GM23338 (cell line): ENCODE measurements around the gene LRBA. TPM values are rescaled to one million over a fixed set of nuclear protein-coding genes. Genes with fewer than 3 reads are reported as not detected.

Experiments
- ATAC-seq: fragments of 200-7000 bp; cut with Tn5 transposase; 3 replicates; pipeline ENCODE4 v1.9.1; 2020
- DNase-seq: peaks from one replicate; pipeline ENCODE4 v3.0.0-alpha.2; 2015; ENCODE audit warnings: low spot score
- H2AFZ ChIP-seq: fragments of 200-600 bp; sonication (generic); 2 replicates; pipeline ENCODE4 v1.8.0; 2016; ENCODE audit warnings: antibody characterized with exemption, mild to moderate bottlenecking, moderate library complexity
- H3F3A ChIP-seq: fragments of 200-600 bp; sonication (generic); replicated peaks from 2 replicates; pipeline ENCODE4 v1.8.0; 2017; ENCODE audit warnings: antibody characterized with exemption, mixed run types, low read depth
- H3K27ac ChIP-seq: fragments of 200-600 bp; sonication (generic); 2 replicates; pipeline ENCODE4 v1.6.1; 2016; ENCODE audit warnings: low read depth
- H3K27me3 ChIP-seq: fragments of 200-600 bp; sonication (generic); 2 replicates; pipeline ENCODE4 v1.8.0; 2016; ENCODE audit warnings: mild to moderate bottlenecking, mixed run types, moderate library complexity; ENCODE audit not compliant: insufficient read depth
- H3K36me3 ChIP-seq: fragments of 200-600 bp; sonication (generic); 2 replicates; pipeline ENCODE4 v1.8.0; 2016; ENCODE audit warnings: mild to moderate bottlenecking; ENCODE audit not compliant: insufficient read depth
- H3K4me1 ChIP-seq: fragments of 200-600 bp; sonication (generic); 2 replicates; pipeline ENCODE4 v1.8.0; 2016; ENCODE audit warnings: mild to moderate bottlenecking, moderate library complexity; ENCODE audit not compliant: insufficient read depth
- H3K4me2 ChIP-seq: fragments of 200-600 bp; sonication (generic); 2 replicates; pipeline ENCODE4 v1.7.1; 2017; ENCODE audit warnings: mixed run types
- H3K4me3 ChIP-seq: fragments of 200-600 bp; sonication (generic); 2 replicates; pipeline ENCODE4 v1.6.1; 2016; ENCODE audit warnings: mixed run types
- H3K79me2 ChIP-seq: fragments of 200-600 bp; sonication (generic); replicated peaks from 2 replicates; pipeline ENCODE4 v1.8.0; 2017; ENCODE audit warnings: mild to moderate bottlenecking; ENCODE audit not compliant: insufficient read depth
- H3K9me2 ChIP-seq: fragments of 200-600 bp; sonication (generic); 2 replicates; pipeline ENCODE4 v1.8.0; 2017; ENCODE audit not compliant: insufficient read depth
- H4K20me1 ChIP-seq: fragments of 200-600 bp; sonication (generic); replicated peaks from 2 replicates; pipeline ENCODE4 v1.8.0; 2017; ENCODE audit warnings: mild to moderate bottlenecking; ENCODE audit not compliant: insufficient read depth
- H3K27ac Mint-ChIP-seq: 2 replicates; pipeline ENCODE4 v1.8.0; 2020; ENCODE audit warnings: inconsistent platforms, mild to moderate bottlenecking, moderate library complexity, mixed read lengths
- H3K27me3 Mint-ChIP-seq: 3 replicates; pipeline ENCODE4 v1.8.0; 2022; ENCODE audit warnings: low read depth, mild to moderate bottlenecking, moderate library complexity, mixed read lengths, inconsistent platforms; ENCODE audit not compliant: insufficient read depth, poor library complexity
- H3K36me3 Mint-ChIP-seq: 3 replicates; pipeline ENCODE4 v1.8.0; 2021; ENCODE audit warnings: low read depth, mild to moderate bottlenecking, inconsistent platforms, moderate library complexity, mixed read lengths
- H3K4me1 Mint-ChIP-seq: 3 replicates; pipeline ENCODE4 v1.8.0; 2020; ENCODE audit warnings: mild to moderate bottlenecking, inconsistent platforms, mixed read lengths
- H3K4me3 Mint-ChIP-seq: 3 replicates; pipeline ENCODE4 v1.8.0; 2021; ENCODE audit warnings: moderate library complexity, mild to moderate bottlenecking, inconsistent platforms, mixed read lengths
- H3K9me3 Mint-ChIP-seq: 3 replicates; pipeline ENCODE4 v1.8.0; 2020; ENCODE audit warnings: moderate library complexity, mild to moderate bottlenecking, inconsistent platforms, mixed read lengths
- CREB1 ChIP-seq: fragments of 250-450 bp; sonication (Bioruptor Pico); IDR thresholded peaks from 2 replicates; pipeline ENCODE4 v1.5.0; 2020; ENCODE audit warnings: low read depth, mild to moderate bottlenecking, moderate library complexity
- CTCF ChIP-seq, 2 experiments: fragments of 200-600 bp in 1 of 2; sonication (generic) in 1 of 2; conservative IDR thresholded peaks; 2 replicates each; pipeline versions ENCODE4 v1.5.1 to v1.6.1; 2016 to 2017; ENCODE audit warnings: antibody characterized with exemption in 2 of 2, low read depth in 2 of 2, mild to moderate bottlenecking in 2 of 2, moderate library complexity in 1 of 2
- EZH2 ChIP-seq: fragments of 200-600 bp; sonication (generic); IDR thresholded peaks from one replicate; pipeline ENCODE4 v1.8.0; 2017; ENCODE audit warnings: antibody characterized with exemption, mild to moderate bottlenecking, low read depth; ENCODE audit not compliant: unreplicated experiment
- EZH2phosphoT487 ChIP-seq: fragments of 200-600 bp; sonication (generic); IDR thresholded peaks from one replicate; pipeline ENCODE4 v1.8.1; 2018; ENCODE audit warnings: antibody characterized with exemption; ENCODE audit not compliant: unreplicated experiment
- JUNB ChIP-seq: IDR thresholded peaks from one replicate; pipeline ENCODE4 v1.6.1; 2016; ENCODE audit warnings: antibody characterized with exemption; ENCODE audit not compliant: unreplicated experiment
- STAT1 ChIP-seq: IDR thresholded peaks from one replicate; pipeline ENCODE4 v1.6.1; 2016; ENCODE audit warnings: antibody characterized with exemption; ENCODE audit not compliant: unreplicated experiment
- ZNF462 ChIP-seq: fragments of 250-450 bp; sonication (Bioruptor Pico); IDR thresholded peaks from 2 replicates; pipeline ENCODE4 v1.5.0; 2020; ENCODE audit warnings: mild to moderate bottlenecking, moderate library complexity
- polyA plus RNA-seq: library from polyadenylated mRNA; unstranded; fragments of >200 nt; fragmentation: Nextera tagmentation; extraction: Ambion mirVana; gene quantifications from 2 replicates; pipeline ENCODE4 v1.2.1, GENCODE V29; 2016
- total RNA-seq: library from RNA; depleted of rRNA; stranded (reverse); fragments of >200 nt; shearing (Covaris generic); gene quantifications from 2 replicates; pipeline ENCODE4 v1.2.3, GENCODE V29; 2014

The LRBA gene
- total and polyA plus RNA-seq, 2 experiments from 2014 or later, result 23.3 to 126 TPM

GRCh38 chr4:150462743-150463142 lies 552.3 kb downstream of the LRBA start:
- Histone ChIP-seq H3K4me3 (no peak overlapping the region), H3K4me2 (no peak overlapping the region), H3K9me2 (no peaks in the 10 kb centered on the region), H3K27ac (no peak overlapping the region), H3K27me3 (no peaks in the 10 kb centered on the region), H4K20me1 (no peaks in the 10 kb centered on the region), H3F3A (no peaks in the 10 kb centered on the region), H3K4me1 (no peaks in the 10 kb centered on the region), H2AFZ (no peak overlapping the region), H3K79me2 (no peaks in the 10 kb centered on the region), H3K36me3 (no peaks in the 10 kb centered on the region)
- TF ChIP-seq CREB1 (CRISPR knock-in tag) (no peak), EZH2phosphoT487 (no peak), JUNB (no peak), STAT1 (no peak), ZNF462 (CRISPR knock-in tag) (no peak), CTCF (conservative IDR thresholded peaks at IDR 0.05; ENCODE audit: low read depth in 2 of 2) (no peak), EZH2 (no peak)
- H3K27ac Mint-ChIP-seq, result no peak overlapping the region
- DNase-seq (no peak), ATAC-seq (no peak)
- H3K36me3 Mint-ChIP-seq, result no peaks in the 10 kb centered on the region
- no peaks in the 10 kb centered on the region for H3K4me1 Mint-ChIP-seq
- no peak overlapping the region for H3K4me3 Mint-ChIP-seq
- no peaks in the 10 kb centered on the region for H3K27me3 Mint-ChIP-seq
- no peaks in the 10 kb centered on the region for H3K9me3 Mint-ChIP-seq
